Common myeloid progenitor, CD34-positive (primary cell): Measurements from ENCODE around the gene CCDC187.
"Not testable (repeated sequence)": the region's sequence is repeated elsewhere in the genome, so short reads cannot be mapped to it uniquely, and the experiment has no call there.

Experiments
- CTCF ChIA-PET: fragments of 350-600 bp; sonication (Branson Sonifier 250); formaldehyde crosslinking; loops from one replicate; lab custom pipeline; 2021; ENCODE audit warnings: antibody characterized with exemption; lab: Charles Lee
- POLR2A ChIA-PET: fragments of 350-600 bp; sonication (Branson Sonifier 250); formaldehyde crosslinking; loops from one replicate; lab custom pipeline; 2021; ENCODE audit warnings: antibody characterized with exemption; lab: Charles Lee
- DNase-seq, 3 donors: peaks; one replicate each; pipeline versions ENCODE4 v3.0.0 to v3.0.0-alpha.2; 2013
- H3K27ac ChIP-seq, 2 experiments: 1 replicate in 1 of 2; 2 replicates in 1 of 2; pipeline ENCODE4 v1.7.0; 2013; ENCODE audit warnings: inconsistent platforms in 2 of 2, low read length in 2 of 2, mild to moderate bottlenecking in 2 of 2, low read depth in 1 of 2, moderate library complexity in 1 of 2; ENCODE audit not compliant: severe bottlenecking in 2 of 2, insufficient read depth in 1 of 2, poor library complexity in 1 of 2
- H3K27me3 ChIP-seq, 5 experiments: replicated peaks in 2 of 5; 1 replicate in 3 of 5; 2 replicates in 2 of 5; pipeline versions ENCODE4 v1.6.1 to v1.7.0; 2013; ENCODE audit warnings: low read length in 4 of 5, mild to moderate bottlenecking in 2 of 5, moderate library complexity in 2 of 5, inconsistent platforms in 1 of 5; ENCODE audit not compliant: insufficient read depth in 5 of 5, control insufficient read depth in 4 of 5
- H3K36me3 ChIP-seq, 4 experiments: 1 replicate in 2 of 4; 2 replicates in 2 of 4; pipeline versions ENCODE4 v1.6.1 to v1.7.0; 2013; ENCODE audit warnings: low read length in 3 of 4, control low read depth in 1 of 4, mild to moderate bottlenecking in 1 of 4; ENCODE audit not compliant: control insufficient read depth in 4 of 4, insufficient read depth in 4 of 4
- H3K4me1 ChIP-seq, 4 experiments: 1 replicate in 3 of 4; 2 replicates in 1 of 4; pipeline versions ENCODE4 v1.6.1 to v1.7.1; 2013; ENCODE audit warnings: low read length in 3 of 4, mild to moderate bottlenecking in 3 of 4, control low read depth in 1 of 4, inconsistent platforms in 1 of 4, moderate library complexity in 1 of 4; ENCODE audit not compliant: control insufficient read depth in 4 of 4, insufficient read depth in 4 of 4; ENCODE audit errors: control extremely low read depth in 1 of 4
- H3K4me3 ChIP-seq, 7 experiments: 1 replicate in 4 of 7; 2 replicates in 3 of 7; pipeline versions ENCODE4 v1.5.1 to v1.7.0; 2013; ENCODE audit warnings: mild to moderate bottlenecking in 7 of 7, low read length in 6 of 7, moderate library complexity in 6 of 7, inconsistent platforms in 2 of 7, low read depth in 2 of 7, control low read depth in 1 of 7; ENCODE audit not compliant: insufficient read depth in 4 of 7, control insufficient read depth in 1 of 7; ENCODE audit errors: extremely low read depth in 1 of 7
- H3K9me3 ChIP-seq, 5 experiments: 1 replicate in 4 of 5; 2 replicates in 1 of 5; pipeline versions ENCODE4 v1.6.1 to v1.7.1; 2013; ENCODE audit warnings: low read length in 4 of 5, mild to moderate bottlenecking in 2 of 5, inconsistent platforms in 1 of 5, low read depth in 1 of 5, moderate library complexity in 1 of 5; ENCODE audit not compliant: control insufficient read depth in 4 of 5, insufficient read depth in 2 of 5; ENCODE audit errors: control extremely low read depth in 1 of 5
- WGBS: methylation state at CpG from one replicate; pipeline ENCODE4 v1.1.5; 2013; ENCODE audit not compliant: insufficient coverage; 5-methylcytosine and 5-hydroxymethylcytosine counted together

The CCDC187 gene

DNA sequence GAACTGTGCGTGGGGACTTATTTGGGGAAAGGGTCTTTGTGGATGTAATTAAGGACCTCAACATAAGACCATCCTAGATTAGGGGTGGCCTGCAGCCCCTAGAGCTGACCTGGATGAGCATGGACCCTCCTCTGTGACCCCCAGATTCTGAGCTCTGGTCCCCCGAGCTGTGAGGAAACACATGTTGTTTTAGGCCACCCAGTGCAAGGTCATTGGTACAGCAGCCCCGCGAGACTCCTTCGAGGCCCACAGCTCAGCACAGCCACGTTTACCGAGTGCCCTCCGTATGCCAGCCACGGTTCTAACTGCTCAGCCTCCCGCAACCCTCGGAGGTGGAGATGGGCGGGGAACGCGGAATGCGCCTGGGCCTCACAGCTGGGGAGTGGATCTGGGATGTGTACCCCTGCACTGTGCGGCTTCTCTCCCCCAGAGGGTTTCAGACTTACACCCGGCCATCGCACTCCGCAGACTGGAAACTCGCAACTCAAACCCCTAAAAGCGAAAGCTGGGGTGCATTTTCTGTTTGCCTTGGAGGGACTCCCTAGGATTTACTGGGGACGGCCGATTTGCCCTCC, 18.9 kb upstream of the CCDC187 start:
- no peak overlapping the region for H3K4me3 ChIP-seq
- H3K4me1 ChIP-seq, result peaks cover 0 to 50% (median 43%) of the 10 kb centered on the region in 4 experiments
- 91% methylated on average over 22 of the region's 23 CpGs for WGBS
- no peaks in the 10 kb centered on the region for H3K27me3 ChIP-seq
- no peaks in the 10 kb centered on the region for H3K36me3 ChIP-seq
- H3K27ac ChIP-seq, result no peak overlapping the region
- no peak for DNase-seq
- no peaks in the 10 kb centered on the region for H3K9me3 ChIP-seq
- CTCF ChIA-PET, result interaction anchor here (0.7 to 9.6 kb wide), 9 partner anchors 10 to 79 kb away, joined by 3 to 101 read pairs (median 4); partner anchors contain the start of gene DNLZ
- POLR2A ChIA-PET, result interaction anchor here (1.6 kb wide), 1 partner anchor 47 kb away, joined by 3 read pairs; no protein-coding TSS in a partner anchor

DNA sequence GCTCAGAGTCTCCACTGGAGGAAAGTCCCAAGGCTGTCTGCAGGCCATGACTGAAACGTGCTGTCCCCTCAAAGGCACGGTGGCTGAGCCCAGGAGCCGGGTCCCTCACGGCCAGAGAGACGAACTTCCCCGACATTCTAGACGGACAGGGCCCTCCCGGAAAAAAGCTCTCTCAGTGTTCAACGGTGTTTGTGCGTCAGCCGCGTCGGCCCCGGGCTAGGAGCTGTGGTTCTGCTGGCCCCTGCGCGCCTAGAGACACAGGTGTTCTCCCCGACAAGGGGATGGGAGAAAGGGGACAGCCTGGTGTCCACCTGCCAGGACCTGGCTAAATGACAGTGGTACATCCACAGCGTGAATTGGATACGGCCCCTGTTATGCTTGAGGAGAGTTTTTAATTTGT, 17.7 kb upstream of the CCDC187 start:
- DNase-seq, result no peak
- Histone ChIP-seq H3K36me3 (no peaks in the 10 kb centered on the region), H3K4me1 (peaks cover 0 to 44% (median 38%) of the 10 kb centered on the region in 4 experiments), H3K9me3 (no peaks in the 10 kb centered on the region), H3K27me3 (no peaks in the 10 kb centered on the region), H3K27ac (no peak overlapping the region), H3K4me3 (no peak overlapping the region)
- ChIA-PET POLR2A (no interaction called here), CTCF (interaction anchor here (1.7 to 9.6 kb wide), 2 partner anchors 9 to 41 kb away, joined by 5 to 101 read pairs; partner anchors contain the start of gene DNLZ)
- 95% methylated on average over 18 of the region's 19 CpGs for WGBS

DNA sequence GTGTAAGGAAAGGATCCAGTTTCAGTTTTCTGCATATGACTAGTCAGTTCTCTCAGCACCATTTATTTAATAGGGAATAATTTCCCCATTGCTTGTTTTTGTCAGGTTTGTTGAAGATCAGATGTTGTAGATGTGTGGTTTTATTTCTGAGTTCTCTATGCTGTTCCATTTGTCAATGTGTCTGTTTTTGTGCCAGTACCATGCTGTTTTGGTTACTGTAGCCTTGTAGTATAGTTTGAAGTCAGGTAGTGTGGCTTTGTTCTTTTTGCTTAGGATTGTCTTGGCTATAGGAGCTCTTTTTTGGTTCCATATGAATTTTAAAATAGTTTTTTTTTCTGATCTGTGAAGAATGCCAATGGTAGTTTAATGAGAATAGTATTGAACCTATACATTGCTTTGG, 17.1 kb upstream of the CCDC187 start:
- POLR2A ChIA-PET, result not testable (repeated sequence)

DNA sequence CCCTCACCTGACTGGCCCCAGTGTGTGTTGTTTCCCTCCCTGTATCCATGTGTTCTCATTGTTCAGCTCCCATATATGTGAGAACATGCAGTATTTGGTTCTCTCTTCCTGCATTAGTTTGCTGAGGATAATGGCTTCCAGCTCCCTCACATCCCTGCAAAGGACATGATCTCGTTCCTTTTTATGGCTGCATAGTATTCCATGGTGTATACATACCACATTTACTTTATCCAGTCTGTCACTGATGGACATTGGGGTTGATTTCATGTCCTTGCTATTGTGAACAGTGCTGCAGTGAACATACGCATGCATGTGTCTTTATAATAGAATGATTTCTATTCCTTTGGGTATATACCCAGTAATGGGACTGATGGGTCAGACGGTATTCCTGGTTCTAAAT, 16.1 kb upstream of the CCDC187 start:
- ChIA-PET CTCF (interaction anchor here (0.9 to 1.2 kb wide), 3 partner anchors 9 to 44 kb away, joined by 3 to 4 read pairs (median 3); partner anchors contain the start of gene DNLZ), POLR2A (interaction anchor here (1.4 kb wide), 1 partner anchor 48 kb away, joined by 4 read pairs; no protein-coding TSS in a partner anchor)
- not testable (repeated sequence) for DNase-seq, H3K36me3 ChIP-seq, H3K4me3 ChIP-seq, H3K27me3 ChIP-seq, H3K27ac ChIP-seq
- H3K4me1 ChIP-seq, result peaks cover 0 to 28% (median 22%) of the 10 kb centered on the region in 4 experiments
- WGBS, result no CpG with 5 or more reads among the region's 3 CpGs
- peaks cover 0 to 12% (median 3%) of the 10 kb centered on the region in 5 experiments for H3K9me3 ChIP-seq

More for the DNA sequence above, 17.1 kb upstream of the CCDC187 start:
- CTCF ChIA-PET, result interaction anchor here (1.7 to 9.6 kb wide), 2 partner anchors 9 to 42 kb away, joined by 5 to 101 read pairs; partner anchors contain the start of gene DNLZ
- H3K4me3 ChIP-seq, H3K9me3 ChIP-seq, H3K27ac ChIP-seq, H3K36me3 ChIP-seq, H3K27me3 ChIP-seq, DNase-seq: not testable (repeated sequence)
- H3K4me1 ChIP-seq, result peaks cover 0 to 38% (median 32%) of the 10 kb centered on the region in 4 experiments

DNA sequence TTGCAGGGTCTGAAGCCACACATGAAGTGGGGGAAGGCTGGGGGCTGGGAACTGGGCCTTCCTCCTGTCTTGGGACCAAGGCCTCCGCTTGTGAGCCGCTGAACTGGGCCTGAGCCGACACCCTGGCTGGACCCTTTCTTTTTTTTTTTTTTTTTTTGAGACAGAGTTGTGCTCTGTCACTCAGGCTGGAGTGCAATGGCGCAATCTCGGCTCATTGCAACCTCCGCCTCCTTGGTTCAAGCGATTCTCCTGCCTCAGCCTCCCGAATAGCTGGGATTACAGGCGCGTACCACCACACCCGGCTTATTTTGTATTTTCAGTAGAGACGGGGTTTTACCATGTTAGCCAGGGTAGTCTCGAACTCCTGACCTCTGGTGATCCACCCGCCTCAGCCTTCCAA, 15.3 kb upstream of the CCDC187 start:
- ChIA-PET CTCF (interaction anchor here (0.9 to 1.2 kb wide), 3 partner anchors 8 to 44 kb away, joined by 3 to 4 read pairs (median 3); partner anchors contain the start of gene DNLZ), POLR2A (interaction anchor here (1.4 kb wide), 1 partner anchor 48 kb away, joined by 4 read pairs; no protein-coding TSS in a partner anchor)
- peaks cover 0 to 22% (median 14%) of the 10 kb centered on the region in 4 experiments for H3K4me1 ChIP-seq
- not testable (repeated sequence) for H3K27ac ChIP-seq, H3K4me3 ChIP-seq, H3K36me3 ChIP-seq, H3K27me3 ChIP-seq, DNase-seq
- peaks cover 0 to 16% (median 3%) of the 10 kb centered on the region in 5 experiments for H3K9me3 ChIP-seq
- WGBS, result 100% methylated on average over 8 of the region's 14 CpGs

DNA sequence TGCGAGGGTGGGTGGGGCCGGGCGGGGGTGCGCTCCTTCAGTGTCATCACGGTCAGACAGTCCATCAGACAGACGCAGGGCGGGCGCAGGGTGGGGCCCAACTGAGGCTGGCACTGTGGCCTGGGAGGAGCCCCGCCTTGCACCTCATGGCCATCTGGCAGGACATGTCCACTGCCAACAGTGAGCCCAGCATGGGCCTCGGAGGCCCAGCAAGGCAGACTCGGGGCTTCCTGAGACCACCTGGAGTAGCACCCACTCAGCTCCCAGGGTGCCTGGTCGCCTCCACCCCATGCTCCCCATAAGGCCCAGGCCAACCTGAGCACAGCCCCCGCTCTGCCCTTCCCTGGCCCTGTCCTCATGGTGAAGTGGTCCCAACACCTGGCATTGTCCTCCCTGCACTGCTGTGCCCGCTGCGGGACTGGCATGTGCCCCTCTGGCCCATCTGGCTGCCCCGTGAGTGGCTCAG, 14.9 kb upstream of the CCDC187 start:
- over 99% methylated on average over 10 of the region's 16 CpGs for WGBS

More for the DNA sequence above, 14.9 kb upstream of the CCDC187 start:
- ChIA-PET CTCF (interaction anchor here (0.9 to 1.1 kb wide), 2 partner anchors 24 to 41 kb away, joined by 3 read pairs; no protein-coding TSS in a partner anchor), POLR2A (no interaction called here)
- Histone ChIP-seq H3K4me1 (peaks cover 0 to 18% (median 10%) of the 10 kb centered on the region in 4 experiments), H3K36me3 (no peaks in the 10 kb centered on the region), H3K27ac (no peak overlapping the region), H3K9me3 (peaks cover 0 to 16% (median 3%) of the 10 kb centered on the region in 5 experiments), H3K4me3 (no peak overlapping the region), H3K27me3 (no peaks in the 10 kb centered on the region)
- DNase-seq, result no peak
